OCI-LY3 (cell line): ENCODE data around the gene GAS1.

Experiments used
- CTCF ChIP-seq: fragments of 200-600, 300-600 bp; sonication (generic); IDR thresholded peaks from 2 replicates; pipeline ENCODE4 v1.5.1; 2014; ENCODE audit warnings: antibody characterized with exemption, low read length, low read depth
- EZH2phosphoT487 ChIP-seq: fragments of 200-600 bp; shearing (Covaris generic); IDR thresholded peaks from 2 replicates; pipeline ENCODE4 v1.6.1; 2018; ENCODE audit warnings: antibody characterized with exemption, mixed run types, low read depth

DNA sequence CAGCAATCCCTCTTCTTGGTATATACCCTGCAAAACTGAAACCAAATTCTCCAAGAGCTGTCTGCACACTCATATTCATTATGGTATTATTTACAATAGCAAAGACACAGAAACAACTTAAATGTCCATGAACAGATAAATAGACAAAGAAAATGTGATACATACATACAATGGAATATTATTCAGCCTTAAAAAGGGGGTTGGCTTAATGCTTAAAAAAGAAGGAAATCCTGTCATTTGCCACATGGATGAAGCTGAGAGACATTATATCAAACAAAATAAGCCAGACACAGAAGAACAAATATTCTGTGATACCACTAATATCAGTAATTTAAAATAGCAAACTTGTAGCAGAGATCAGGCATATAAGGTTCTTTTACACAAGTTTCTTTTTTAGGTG is 46.5 kb upstream of the GAS1 start:
- TF ChIP-seq CTCF (no peak), EZH2phosphoT487 (no peak)
